SK-N-SH treated with all-trans-retinoic acid at 6 μM for 48 hours (cell line): Measurements from ENCODE around the gene ZNF773.

Experiments used
- ARNTL ChIP-seq: fragments of 450-650 bp; formaldehyde crosslinking; IDR thresholded peaks from 2 replicates; pipeline ENCODE4 v1.5.0; 2020; ENCODE audit warnings: low read depth, mild to moderate bottlenecking, moderate library complexity, borderline replicate concordance
- ZC3H10 ChIP-seq: fragments of 250-450 bp; sonication (Bioruptor Pico); IDR thresholded peaks from 2 replicates; pipeline ENCODE4 v1.5.1; 2021; ENCODE audit warnings: mild to moderate bottlenecking, moderate library complexity
- ZFP30 ChIP-seq: fragments of 450-650 bp; formaldehyde crosslinking; IDR thresholded peaks from 2 replicates; pipeline ENCODE4 v1.5.0; 2022; ENCODE audit warnings: mild to moderate bottlenecking, moderate library complexity
- TF ChIP-seq, protein P1 (sequence below): fragments of 250-450 bp; sonication (Bioruptor Pico); IDR thresholded peaks from 2 replicates; pipeline ENCODE4 v1.5.1; 2020; ENCODE audit warnings: low read depth, mild to moderate bottlenecking, moderate library complexity

DNA sequence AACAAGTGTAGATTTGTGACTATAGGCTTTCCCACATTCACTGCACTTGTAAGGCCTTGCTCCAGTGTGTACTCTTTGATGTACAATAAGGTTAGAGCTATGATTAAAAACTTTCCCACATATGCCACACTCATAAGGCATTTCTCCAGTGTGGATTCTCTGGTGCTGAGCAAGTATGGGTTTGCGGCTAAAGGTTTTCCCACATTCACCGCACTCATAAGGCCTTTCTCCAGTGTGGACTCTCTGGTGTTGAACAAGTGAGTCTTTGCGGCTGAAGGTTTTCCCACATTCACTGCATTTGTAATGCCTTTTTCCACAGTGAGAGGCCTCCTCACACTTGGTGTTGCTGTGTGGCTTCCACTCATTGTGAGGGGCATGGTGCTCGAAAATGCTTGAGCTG lies 26.1 kb upstream of the ZNF773 start:
- TF ChIP-seq, protein P1, sequence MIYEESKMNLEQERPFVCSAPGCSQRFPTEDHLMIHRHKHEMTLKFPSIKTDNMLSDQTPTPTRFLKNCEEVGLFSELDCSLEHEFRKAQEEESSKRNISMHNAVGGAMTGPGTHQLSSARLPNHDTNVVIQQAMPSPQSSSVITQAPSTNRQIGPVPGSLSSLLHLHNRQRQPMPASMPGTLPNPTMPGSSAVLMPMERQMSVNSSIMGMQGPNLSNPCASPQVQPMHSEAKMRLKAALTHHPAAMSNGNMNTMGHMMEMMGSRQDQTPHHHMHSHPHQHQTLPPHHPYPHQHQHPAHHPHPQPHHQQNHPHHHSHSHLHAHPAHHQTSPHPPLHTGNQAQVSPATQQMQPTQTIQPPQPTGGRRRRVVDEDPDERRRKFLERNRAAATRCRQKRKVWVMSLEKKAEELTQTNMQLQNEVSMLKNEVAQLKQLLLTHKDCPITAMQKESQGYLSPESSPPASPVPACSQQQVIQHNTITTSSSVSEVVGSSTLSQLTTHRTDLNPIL (CRISPR knock-in tag): no peak
- TF ChIP-seq ZFP30 (CRISPR knock-in tag) (no peak), ARNTL (no peak), ZC3H10 (no peak)
